Tibial nerve (tissue), 4 donors: ENCODE data around the gene CLPSL1. TPM values are rescaled to one million over a fixed set of nuclear protein-coding genes. Genes with fewer than 3 reads are reported as not detected.

Experiments
- DNase-seq, 2 donors: peaks; one replicate each; pipeline ENCODE4 v3.0.0-alpha.2; 2019; ENCODE audit warnings: low spot score in 2 of 2
- H3K27ac ChIP-seq, 4 donors: fragments of 200-600 bp; sonication (generic) in 3 of 4; one replicate each; pipeline ENCODE4 v1.5.1; 2017 to 2019; ENCODE audit warnings: mild to moderate bottlenecking in 1 of 4
- H3K27me3 ChIP-seq, 2 donors: fragments of 200-600 bp; sonication (generic) in 1 of 2; one replicate each; pipeline versions ENCODE4 v1.5.1 to v1.6.0; 2017 to 2019
- H3K36me3 ChIP-seq, 3 donors: fragments of 200-600 bp; sonication (generic); one replicate each; pipeline ENCODE4 v1.5.1; 2018 to 2019
- H3K4me1 ChIP-seq, 4 donors: fragments of 200-600 bp; sonication (generic) in 3 of 4; one replicate each; pipeline ENCODE4 v1.5.1; 2017 to 2019
- H3K4me3 ChIP-seq, 4 donors: fragments of 200-600 bp; sonication (generic) in 3 of 4; one replicate each; pipeline ENCODE4 v1.5.1; 2017 to 2019; ENCODE audit warnings: mild to moderate bottlenecking in 1 of 4, moderate library complexity in 1 of 4
- H3K9me3 ChIP-seq, 4 donors: fragments of 200-600 bp; sonication (generic) in 3 of 4; one replicate each; pipeline ENCODE4 v1.5.1; 2017 to 2019
- CTCF ChIP-seq, 5 experiments: fragments of 200-600 bp in 3 of 5; fragments of 450-650 bp in 2 of 5; sonication (generic) in 3 of 5; IDR thresholded peaks; one replicate each; pipeline ENCODE4 v1.5.1; 2016 to 2019; ENCODE audit warnings: antibody characterized with exemption in 5 of 5, mild to moderate bottlenecking in 3 of 5, moderate library complexity in 2 of 5
- EP300 ChIP-seq, 2 donors: sonication (generic); formaldehyde crosslinking; IDR thresholded peaks; one replicate each; pipeline ENCODE4 v1.6.1; 2017; ENCODE audit warnings: antibody characterized with exemption in 2 of 2, mild to moderate bottlenecking in 1 of 2
- POLR2A ChIP-seq, 2 donors: fragments of 450-650 bp; IDR thresholded peaks; one replicate each; pipeline ENCODE4 v1.6.1; 2017; ENCODE audit warnings: antibody characterized with exemption in 2 of 2, mild to moderate bottlenecking in 2 of 2, moderate library complexity in 2 of 2
- WGBS, 2 donors: methylation state at CpG; one replicate each; pipeline ENCODE4 v1.1.5; 2018; 5-methylcytosine and 5-hydroxymethylcytosine counted together
- total RNA-seq, 4 donors: library from RNA; depleted of rRNA; stranded (reverse); fragments of >200 nt; gene quantifications; one replicate each; pipeline ENCODE4 v1.1.0, GENCODE V29; 2016

Gene CLPSL1
- total RNA-seq, 4 donors from 2014 or later: not detected

- Histone ChIP-seq H3K9me3 (no peaks in the 10 kb centered on the region), H3K4me3 (no peak overlapping the region), H3K36me3 (no peaks in the 10 kb centered on the region), H3K27ac (no peak overlapping the region), H3K4me1 (no peaks in the 10 kb centered on the region), H3K27me3 (peaks cover 0 to 53% of the 10 kb centered on the region in 2 donors)
- no peak for DNase-seq
- TF ChIP-seq EP300 (IDR thresholded peaks at IDR 0.05) (no peak), CTCF (IDR thresholded peaks at IDR 0.05) (no peak), POLR2A (IDR thresholded peaks at IDR 0.05) (no peak)
- WGBS, 2 donors: 44 to 64% methylated on average over 25 of the region's 25 CpGs
Measured at GRCh38 chr6:35786810-35787209, 6.0 kb downstream of the CLPSL1 start.

DNA sequence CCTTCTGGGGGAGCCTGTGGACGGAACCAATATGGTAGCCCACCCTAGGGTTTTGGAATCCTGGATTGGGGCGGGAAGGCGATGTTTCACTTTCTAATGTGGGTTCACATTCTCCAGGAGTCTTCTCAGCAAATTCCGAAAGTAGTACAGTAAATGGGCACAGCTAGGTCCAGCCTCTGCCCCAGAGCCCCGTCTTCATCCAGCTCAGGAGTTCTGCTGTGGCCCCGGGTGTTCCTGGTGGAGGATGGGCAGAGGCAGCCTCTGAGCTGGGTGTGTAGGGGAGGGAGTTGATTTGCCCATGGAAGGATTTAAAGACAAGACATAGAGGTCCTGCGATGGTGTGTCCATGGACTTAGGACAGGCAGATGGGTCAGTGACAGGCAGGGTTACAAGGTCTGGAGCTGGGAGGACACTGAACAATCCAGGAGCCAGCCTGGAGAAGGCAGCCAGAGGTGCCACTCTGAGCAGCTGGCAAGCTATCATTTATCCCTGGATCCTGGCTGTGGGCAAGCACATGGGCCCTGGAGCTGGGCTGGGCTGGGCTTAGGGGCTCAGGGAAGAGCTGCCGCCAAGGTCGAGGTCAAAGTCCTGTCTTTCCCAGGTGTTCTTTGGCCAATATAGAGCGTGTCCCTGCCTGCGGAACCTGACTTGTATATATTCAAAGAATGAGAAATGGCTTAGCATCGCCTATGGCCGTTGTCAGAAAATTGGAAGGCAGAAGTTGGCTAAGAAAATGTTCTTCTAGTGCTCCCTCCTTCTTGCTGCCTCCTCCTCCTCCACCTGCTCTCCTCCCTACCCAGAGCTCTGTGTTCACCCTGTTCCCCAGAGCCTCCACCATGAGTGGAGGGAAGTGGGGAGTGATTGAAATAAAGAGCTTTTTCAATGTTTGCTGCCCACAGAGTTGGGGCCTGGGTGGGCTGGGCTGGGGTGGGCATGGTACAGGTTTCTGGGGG is 6.7 kb downstream of the CLPSL1 start:
- 85% methylated on average over 13 of the region's 13 CpGs for WGBS, 2 donors
- no peak for DNase-seq
- TF ChIP-seq CTCF (IDR thresholded peaks at IDR 0.05) (no peak), EP300 (IDR thresholded peaks at IDR 0.05) (no peak), POLR2A (IDR thresholded peaks at IDR 0.05) (no peak)
- Histone ChIP-seq H3K4me3 (no peak overlapping the region), H3K9me3 (no peaks in the 10 kb centered on the region), H3K4me1 (no peaks in the 10 kb centered on the region), H3K36me3 (no peaks in the 10 kb centered on the region), H3K27ac (no peak overlapping the region), H3K27me3 (peaks cover 0 to 53% of the 10 kb centered on the region in 2 donors)

DNA sequence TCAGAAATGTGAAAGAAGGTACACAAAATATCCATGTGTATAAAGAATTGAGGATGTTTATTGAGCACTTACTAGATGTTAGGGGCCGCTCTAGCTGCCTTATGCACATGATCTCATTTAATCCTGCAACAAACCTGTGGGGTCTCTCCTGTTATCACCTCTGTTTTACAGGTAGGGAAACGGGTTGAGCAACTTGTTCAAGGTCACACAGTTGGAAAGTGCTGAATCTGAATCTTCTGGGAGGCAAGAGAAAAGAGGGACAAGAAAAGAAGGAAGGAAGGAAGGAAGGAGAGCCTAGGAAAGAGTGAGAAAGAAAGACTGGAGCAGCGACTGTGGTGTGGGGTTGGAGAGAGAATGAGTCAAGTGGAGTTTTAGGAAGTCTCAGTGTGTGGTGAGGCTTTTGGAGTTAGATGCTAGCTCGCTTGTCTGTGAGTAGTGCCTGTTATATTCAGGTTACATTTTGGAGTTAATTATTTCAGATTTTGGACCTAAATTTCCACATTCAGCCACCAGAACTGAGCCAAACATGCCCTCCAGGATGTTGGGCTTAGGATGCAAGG is 7.7 kb downstream of the CLPSL1 start:
- no peaks in the 10 kb centered on the region for H3K9me3 ChIP-seq
- 66 to 72% methylated on average over 4 of the region's 4 CpGs for WGBS, 2 donors
- H3K27me3 ChIP-seq: peaks cover 0 to 49% of the 10 kb centered on the region in 2 donors
- DNase-seq: no peak
- no peak for TF ChIP-seq CTCF (IDR thresholded peaks at IDR 0.05)
- no peak for TF ChIP-seq POLR2A (IDR thresholded peaks at IDR 0.05)
- no peak for TF ChIP-seq EP300 (IDR thresholded peaks at IDR 0.05)
- no peaks in the 10 kb centered on the region for H3K4me1 ChIP-seq
- H3K36me3 ChIP-seq: no peaks in the 10 kb centered on the region
- H3K27ac ChIP-seq: no peak overlapping the region
- H3K4me3 ChIP-seq: no peak overlapping the region

DNA sequence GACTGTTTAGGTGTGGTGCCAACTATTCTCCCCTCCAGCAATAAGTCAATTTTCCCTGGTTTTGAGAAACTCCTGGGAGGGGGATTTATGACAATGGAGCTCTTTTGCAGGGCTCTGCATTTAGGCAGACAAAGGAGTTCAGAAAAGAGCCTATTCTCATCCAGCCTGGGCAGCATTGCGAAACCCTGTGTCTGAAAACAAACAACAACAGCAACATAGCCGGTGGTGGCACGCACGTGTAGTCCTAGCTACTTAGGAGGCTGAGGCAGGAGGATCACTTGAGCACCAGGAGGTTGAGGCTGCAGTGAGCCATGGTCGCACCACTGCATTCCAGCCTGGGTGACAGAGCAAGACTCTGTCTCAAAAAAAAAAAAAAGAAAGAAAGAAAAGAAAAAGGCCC is 9.9 kb downstream of the CLPSL1 start:
- no peak for DNase-seq
- no peaks in the 10 kb centered on the region for H3K9me3 ChIP-seq
- no peaks in the 10 kb centered on the region for H3K36me3 ChIP-seq
- no peaks in the 10 kb centered on the region for H3K4me1 ChIP-seq
- no peak overlapping the region for H3K4me3 ChIP-seq
- no peak for TF ChIP-seq EP300 (IDR thresholded peaks at IDR 0.05)
- no peak for TF ChIP-seq CTCF (IDR thresholded peaks at IDR 0.05)
- TF ChIP-seq POLR2A (IDR thresholded peaks at IDR 0.05): no peak
- H3K27ac ChIP-seq: no peak overlapping the region
- 48 to 63% methylated on average over 5 of the region's 5 CpGs for WGBS, 2 donors
- peaks cover 0 to 40% of the 10 kb centered on the region in 2 donors for H3K27me3 ChIP-seq
